Measurements from ENCODE around the gene SECISBP2. TPM values are rescaled to one million over a fixed set of nuclear protein-coding genes. Genes with fewer than 3 reads are reported as not detected.

The SECISBP2 gene
- total and polyA plus RNA-seq, 2 of the 13 experiments (the other 11 are each of a cell fraction or from before 2014, with no cell fraction given): 32.4 to 38.0 TPM

DNA sequence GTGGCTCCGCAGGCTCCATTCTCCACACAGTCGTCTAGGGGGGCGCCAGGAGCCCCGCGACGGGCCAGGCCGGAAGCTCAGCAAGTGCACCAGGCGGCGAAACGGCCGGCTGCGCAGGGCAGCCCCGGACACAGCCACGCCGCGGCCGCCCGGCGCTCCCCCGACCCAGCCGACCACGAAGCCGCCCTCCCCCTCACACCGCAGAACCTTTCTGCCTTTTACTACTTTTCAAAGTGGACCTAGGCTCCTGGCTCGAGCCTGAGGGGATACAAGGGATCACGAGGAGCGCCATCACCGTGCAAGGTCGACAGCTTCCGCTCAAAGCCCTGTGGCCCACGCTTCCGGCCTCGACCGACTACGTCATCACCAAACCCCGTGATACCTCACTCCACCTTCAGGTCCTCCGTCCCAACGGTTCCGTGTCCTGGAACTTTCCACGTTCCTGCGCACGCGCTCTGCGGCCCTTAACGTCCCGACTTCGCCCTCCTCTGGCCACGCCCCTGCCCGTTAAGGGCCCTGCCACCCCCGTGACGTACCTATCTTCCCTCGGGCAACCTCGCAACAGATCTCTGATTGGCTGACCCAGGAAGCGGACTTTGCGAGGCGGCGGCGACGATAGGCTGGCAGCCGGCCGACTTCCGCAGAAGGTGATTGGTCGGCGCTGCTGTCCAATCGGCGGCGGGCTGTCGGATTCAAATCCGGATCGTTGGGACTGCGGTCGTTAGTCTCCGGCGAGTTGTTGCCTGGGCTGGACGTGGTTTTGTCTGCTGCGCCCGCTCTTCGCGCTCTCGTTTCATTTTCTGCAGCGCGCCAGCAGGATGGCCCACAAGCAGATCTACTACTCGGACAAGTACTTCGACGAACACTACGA lies 7.6 kb upstream of the SECISBP2 start, which contains the start of gene CKS2 (continued):
- TF ChIP-seq, protein P1, sequence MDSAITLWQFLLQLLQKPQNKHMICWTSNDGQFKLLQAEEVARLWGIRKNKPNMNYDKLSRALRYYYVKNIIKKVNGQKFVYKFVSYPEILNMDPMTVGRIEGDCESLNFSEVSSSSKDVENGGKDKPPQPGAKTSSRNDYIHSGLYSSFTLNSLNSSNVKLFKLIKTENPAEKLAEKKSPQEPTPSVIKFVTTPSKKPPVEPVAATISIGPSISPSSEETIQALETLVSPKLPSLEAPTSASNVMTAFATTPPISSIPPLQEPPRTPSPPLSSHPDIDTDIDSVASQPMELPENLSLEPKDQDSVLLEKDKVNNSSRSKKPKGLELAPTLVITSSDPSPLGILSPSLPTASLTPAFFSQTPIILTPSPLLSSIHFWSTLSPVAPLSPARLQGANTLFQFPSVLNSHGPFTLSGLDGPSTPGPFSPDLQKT (CRISPR knock-in tag; IDR thresholded peaks at IDR 0.05; ENCODE audit: borderline replicate concordance): no peak
- TF ChIP-seq HOXA5 (CRISPR knock-in tag; IDR thresholded peaks at IDR 0.05) (peak; percentile 60; the same call in 1 of the 2 replicates), MTF2 (CRISPR knock-in tag; IDR thresholded peaks at IDR 0.05; ENCODE audit: borderline replicate concordance) (0 out of 2 replicates have a peak, but pooled peaks have one; percentile 83), ZNF510 (CRISPR knock-in tag; IDR thresholded peaks at IDR 0.05; ENCODE audit: low read depth) (no peak), ZNF143 (CRISPR knock-in tag; IDR thresholded peaks at IDR 0.05) (peak; percentile 76; the same call in 1 of the 2 replicates), CBX1 (IDR thresholded peaks at IDR 0.05; ENCODE audit: low read depth) (no peak), ZNF234 (CRISPR knock-in tag; conservative IDR thresholded peaks at IDR 0.05) (0 out of 2 replicates have a peak, but pooled peaks have one; percentile 83), TBX3 (IDR thresholded peaks at IDR 0.05; ENCODE audit: borderline replicate concordance) (no peak), MZF1 (CRISPR knock-in tag; IDR thresholded peaks at IDR 0.05; ENCODE audit: borderline replicate concordance) (no peak), BRCA1 (CRISPR knock-in tag; IDR thresholded peaks at IDR 0.05) (peak; percentile 28; the same call in 1 of the 2 replicates), ZFY (CRISPR knock-in tag; IDR thresholded peaks at IDR 0.05) (peak; percentile 85), EED (CRISPR knock-in tag; IDR thresholded peaks at IDR 0.05) (no peak), ZSCAN20 (CRISPR knock-in tag; IDR thresholded peaks at IDR 0.05; ENCODE audit: borderline replicate concordance) (no peak), RFX5 (IDR thresholded peaks at IDR 0.05; ENCODE audit: low read depth, low read length) (peak; percentile 99), MAFK (conservative IDR thresholded peaks at IDR 0.05 in 1 of 2, IDR thresholded peaks at IDR 0.05 in 1 of 2; ENCODE audit: low read length in 2 of 2) (no peak), CBX2 (IDR thresholded peaks at IDR 0.05; ENCODE audit: low read depth, low read length) (no peak), CBX2 (CRISPR knock-in tag; IDR thresholded peaks at IDR 0.05; ENCODE audit: low read depth) (no peak)
- TF ChIP-seq, protein P2, sequence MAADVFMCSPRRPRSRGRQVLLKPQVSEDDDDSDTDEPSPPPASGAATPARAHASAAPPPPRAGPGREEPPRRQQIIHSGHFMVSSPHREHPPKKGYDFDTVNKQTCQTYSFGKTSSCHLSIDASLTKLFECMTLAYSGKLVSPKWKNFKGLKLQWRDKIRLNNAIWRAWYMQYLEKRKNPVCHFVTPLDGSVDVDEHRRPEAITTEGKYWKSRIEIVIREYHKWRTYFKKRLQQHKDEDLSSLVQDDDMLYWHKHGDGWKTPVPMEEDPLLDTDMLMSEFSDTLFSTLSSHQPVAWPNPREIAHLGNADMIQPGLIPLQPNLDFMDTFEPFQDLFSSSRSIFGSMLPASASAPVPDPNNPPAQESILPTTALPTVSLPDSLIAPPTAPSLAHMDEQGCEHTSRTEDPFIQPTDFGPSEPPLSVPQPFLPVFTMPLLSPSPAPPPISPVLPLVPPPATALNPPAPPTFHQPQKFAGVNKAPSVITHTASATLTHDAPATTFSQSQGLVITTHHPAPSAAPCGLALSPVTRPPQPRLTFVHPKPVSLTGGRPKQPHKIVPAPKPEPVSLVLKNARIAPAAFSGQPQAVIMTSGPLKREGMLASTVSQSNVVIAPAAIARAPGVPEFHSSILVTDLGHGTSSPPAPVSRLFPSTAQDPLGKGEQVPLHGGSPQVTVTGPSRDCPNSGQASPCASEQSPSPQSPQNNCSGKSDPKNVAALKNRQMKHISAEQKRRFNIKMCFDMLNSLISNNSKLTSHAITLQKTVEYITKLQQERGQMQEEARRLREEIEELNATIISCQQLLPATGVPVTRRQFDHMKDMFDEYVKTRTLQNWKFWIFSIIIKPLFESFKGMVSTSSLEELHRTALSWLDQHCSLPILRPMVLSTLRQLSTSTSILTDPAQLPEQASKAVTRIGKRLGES (CRISPR knock-in tag; IDR thresholded peaks at IDR 0.05; ENCODE audit: borderline replicate concordance): no peak
- TF ChIP-seq, protein P3, sequence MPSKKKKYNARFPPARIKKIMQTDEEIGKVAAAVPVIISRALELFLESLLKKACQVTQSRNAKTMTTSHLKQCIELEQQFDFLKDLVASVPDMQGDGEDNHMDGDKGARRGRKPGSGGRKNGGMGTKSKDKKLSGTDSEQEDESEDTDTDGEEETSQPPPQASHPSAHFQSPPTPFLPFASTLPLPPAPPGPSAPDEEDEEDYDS (CRISPR knock-in tag; IDR thresholded peaks at IDR 0.05): peak; percentile 95
- TF ChIP-seq, protein P4, sequence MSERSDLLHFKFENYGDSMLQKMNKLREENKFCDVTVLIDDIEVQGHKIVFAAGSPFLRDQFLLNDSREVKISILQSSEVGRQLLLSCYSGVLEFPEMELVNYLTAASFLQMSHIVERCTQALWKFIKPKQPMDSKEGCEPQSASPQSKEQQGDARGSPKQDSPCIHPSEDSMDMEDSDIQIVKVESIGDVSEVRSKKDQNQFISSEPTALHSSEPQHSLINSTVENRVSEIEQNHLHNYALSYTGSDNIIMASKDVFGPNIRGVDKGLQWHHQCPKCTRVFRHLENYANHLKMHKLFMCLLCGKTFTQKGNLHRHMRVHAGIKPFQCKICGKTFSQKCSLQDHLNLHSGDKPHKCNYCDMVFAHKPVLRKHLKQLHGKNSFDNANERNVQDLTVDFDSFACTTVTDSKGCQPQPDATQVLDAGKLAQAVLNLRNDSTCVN (CRISPR knock-in tag; IDR thresholded peaks at IDR 0.05; ENCODE audit: borderline replicate concordance): no peak
